ENCODE measurements around the gene QSOX2.

The QSOX2 gene

GRCh38 chr9:136252281-136252680 is 6.7 kb upstream of the QSOX2 start:
- no peak for DNase-seq

GRCh38 chr9:136251264-136252115 is 5.9 kb upstream of the QSOX2 start:
- DNase-seq: no peak

- no peak for DNase-seq
These were observed 5.1 kb upstream of the QSOX2 start for GRCh38 chr9:136250676-136251075.

DNA sequence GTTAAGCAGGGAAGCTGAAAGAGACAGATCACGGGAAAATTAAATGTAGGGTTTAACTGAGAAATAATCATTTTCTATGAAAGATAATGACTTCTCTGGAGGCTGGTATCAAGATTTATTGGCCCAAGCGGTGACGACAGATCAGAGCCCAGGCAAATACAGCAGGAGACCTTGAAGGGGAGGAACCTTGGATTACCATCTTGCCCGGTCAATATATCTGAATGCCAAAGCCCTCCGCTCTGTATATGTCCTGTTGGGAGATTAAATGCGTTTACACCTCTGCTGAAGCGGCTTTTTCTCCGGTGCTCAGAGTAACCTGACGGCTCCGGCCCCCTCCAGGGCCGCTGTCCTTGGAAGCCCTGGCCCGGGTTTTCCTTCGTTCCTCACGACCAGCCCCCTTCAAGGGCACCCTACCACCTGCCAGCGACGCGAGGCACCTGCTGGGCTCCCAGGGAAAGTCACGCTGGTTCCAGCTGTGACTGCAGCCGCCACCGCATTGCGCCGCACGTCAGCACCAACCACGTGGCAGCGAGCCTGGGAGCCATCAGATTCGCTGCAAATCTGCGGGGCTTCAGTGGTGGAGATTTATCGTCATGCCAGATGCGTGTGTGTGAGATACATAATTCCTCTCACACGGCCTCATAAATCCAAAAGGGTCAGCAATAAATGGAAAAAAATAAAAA is 4.4 kb upstream of the QSOX2 start:
- no peak for DNase-seq

DNA sequence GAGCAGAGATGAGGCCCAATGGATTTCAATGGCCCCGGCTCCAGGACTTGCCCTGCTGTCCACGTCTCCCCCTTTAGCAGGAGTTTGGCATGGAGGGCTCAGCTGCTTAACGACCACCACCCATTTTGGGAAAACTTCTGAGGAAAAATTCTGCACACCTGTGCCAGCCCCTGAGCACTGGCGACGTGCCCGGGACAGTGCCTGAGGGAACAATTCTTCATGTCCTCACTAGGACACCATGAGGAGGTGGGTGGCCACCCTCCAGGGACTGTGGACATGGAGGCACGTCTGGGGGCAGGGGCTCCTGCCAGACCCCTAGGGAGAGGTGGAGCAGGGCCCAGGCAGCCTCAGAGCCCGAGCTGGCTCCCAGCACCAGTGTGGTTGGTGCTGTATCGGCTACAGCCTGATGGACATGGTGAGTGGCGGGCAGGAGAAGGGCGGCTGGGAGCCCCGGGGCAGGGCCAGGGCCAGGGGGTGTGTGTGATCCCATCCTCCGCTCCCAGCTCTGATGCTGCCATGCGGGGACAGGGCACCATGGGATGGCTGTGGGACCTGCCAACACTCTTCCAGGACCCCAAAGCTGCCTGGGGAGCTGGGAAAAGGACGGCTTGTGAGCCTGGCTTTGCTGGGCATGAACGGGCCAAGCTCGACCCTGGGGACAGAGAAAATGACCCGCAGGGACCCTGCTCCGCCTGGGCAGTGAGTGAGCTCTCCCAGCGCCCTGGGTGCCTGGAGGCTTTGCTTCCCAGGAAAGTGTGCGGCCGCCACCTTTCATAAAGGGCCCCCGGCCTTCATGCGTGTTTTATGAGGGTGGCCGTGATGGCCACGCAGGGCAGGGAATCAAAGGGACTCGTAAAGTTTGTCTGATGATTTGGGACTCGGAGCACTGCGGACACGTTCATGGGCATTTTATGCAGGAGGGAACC is 3.6 kb upstream of the QSOX2 start:
- DNase-seq: no peak

GRCh38 chr9:136247947-136248637 is 2.5 kb upstream of the QSOX2 start:
- DNase-seq: no peak

- DNase-seq: no peak
These were observed 1.9 kb upstream of the QSOX2 start for GRCh38 chr9:136247551-136247916.

GRCh38 chr9:136246849-136247550 is 1.4 kb upstream of the QSOX2 start:
- DNase-seq: no peak

DNA sequence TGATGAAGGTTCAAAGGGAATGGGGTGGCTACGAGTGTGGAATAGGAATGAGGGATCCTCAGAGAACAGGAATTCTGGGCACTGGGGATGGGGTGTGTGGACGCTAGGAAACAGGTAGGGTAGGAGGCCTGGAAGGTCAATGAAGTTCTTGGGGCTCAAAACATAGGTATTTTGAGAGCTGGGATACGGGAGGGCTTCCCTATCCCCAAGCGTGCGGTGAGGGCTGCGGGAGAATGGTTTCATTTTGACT is 718 bp downstream of the QSOX2 start:
- no peak for DNase-seq

DNA sequence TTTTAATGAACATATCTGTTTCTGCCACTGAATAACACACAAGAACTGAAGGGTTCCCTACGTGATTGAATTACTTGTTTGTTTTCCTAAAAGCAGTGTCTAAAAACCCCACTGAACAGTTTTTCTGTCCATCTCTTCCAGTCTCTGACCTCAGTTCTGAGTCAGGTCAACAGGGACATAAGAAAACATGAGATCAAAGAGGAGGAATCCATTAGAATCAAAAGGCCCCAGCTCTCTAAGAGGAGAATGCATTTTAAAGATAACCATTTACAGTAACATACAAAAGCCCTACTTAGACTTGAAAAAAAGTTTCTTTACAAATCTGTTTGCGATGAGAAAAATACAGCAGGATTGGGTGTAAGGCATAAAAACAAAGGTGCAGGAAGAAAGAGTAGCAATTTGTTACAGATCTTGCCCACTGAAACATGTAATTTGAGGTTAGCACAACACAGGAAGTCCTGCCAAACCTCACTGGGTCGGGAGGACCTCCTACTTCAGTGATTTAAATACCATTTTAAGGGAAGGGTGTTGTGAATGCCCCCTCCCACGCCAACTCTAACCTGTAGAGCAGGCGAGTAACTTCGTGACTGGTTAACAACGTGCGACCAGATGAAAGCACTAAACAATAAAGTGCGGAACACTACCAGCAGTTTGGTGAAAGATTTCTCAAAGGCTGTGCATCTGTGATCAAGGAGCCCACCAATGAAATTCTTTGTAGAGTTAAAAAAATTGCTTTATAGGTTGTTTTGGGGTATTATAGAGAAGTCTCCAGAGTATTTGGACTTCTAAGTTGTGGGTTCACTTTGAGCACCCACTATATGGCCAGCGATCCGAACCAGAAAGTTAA is 1.3 kb downstream of the QSOX2 start:
- no peak for DNase-seq

DNA sequence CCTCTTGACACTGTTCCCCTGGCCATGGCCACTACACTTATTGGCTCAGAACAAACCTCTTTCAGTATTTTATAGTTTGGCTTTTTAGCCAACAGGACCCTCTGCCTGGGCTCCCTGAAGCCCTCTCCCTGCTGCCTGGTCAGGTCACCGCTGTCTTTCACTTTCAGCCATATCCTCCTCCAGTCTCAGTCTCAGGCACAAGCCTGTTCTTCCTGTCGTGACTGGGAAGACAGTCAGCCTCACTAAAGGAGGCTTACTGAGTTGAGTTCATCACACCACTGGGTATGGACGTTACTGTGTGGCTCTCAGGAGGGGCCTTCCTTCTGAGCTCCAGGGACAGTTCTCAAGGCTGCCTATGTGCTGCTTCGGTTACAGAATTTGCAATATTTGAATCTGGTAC is 2.0 kb downstream of the QSOX2 start:
- no peak for DNase-seq

- DNase-seq: peak in 1 of 56 donors; percentile 23
These were observed 2.6 kb downstream of the QSOX2 start for GRCh38 chr9:136242918-136243525.

DNA sequence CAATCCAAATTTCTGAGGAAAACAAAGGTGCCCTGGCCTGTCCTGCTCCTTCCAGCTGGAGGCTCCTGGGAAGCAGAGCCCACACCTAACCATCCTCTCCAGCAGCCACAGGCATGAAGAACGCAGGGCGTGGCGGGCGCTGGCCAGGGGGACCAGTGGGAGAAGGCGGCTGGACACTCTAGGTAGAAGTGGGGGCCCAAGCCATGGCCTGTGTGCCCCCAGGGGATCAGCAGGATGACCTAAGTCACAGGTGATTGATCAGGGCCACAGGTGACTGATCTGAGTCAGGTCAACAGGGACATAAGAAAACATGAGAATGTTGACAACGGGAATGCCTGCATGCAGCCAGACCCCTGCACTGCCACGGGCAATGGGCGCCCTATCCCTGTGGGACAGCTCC is 3.4 kb downstream of the QSOX2 start:
- DNase-seq: no peak

GRCh38 chr9:136241542-136241941 is 4.1 kb downstream of the QSOX2 start:
- no peak for DNase-seq

GRCh38 chr9:136240941-136241340 is 4.7 kb downstream of the QSOX2 start:
- no peak for DNase-seq

- DNase-seq: peak in 1 of 56 donors; percentile 11
These were observed 5.7 kb downstream of the QSOX2 start for GRCh38 chr9:136239983-136240330.

- DNase-seq: no peak
These were observed 6.3 kb downstream of the QSOX2 start for GRCh38 chr9:136239135-136239982.

DNA sequence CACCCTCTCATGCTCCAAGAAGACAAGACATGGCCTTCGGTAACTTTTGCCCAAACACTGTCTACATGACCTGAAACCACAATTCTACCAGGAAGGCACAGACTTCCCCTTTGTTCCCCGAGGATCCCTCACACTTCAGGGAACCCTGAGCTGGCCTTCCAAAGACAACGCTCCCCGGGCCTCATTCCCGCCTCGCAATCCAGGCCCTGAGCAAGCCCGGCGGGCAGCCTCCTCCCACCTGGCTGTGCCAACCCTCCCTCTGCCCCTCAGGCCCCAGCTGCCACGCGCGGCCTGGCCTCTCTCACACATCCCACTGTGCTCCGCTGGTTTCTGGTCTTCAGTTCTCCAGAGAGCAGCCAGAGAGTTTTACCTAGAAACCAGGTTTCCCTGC is 7.3 kb downstream of the QSOX2 start:
- no peak for DNase-seq
